Left lung (tissue), 10 donors: Measurements from ENCODE around the gene ZFP64. TPM values are rescaled to one million over a fixed set of nuclear protein-coding genes. Genes with fewer than 3 reads are reported as not detected.

Experiments used
- ATAC-seq: fragments of 200-7000 bp; cut with Tn5 transposase; one replicate; pipeline ENCODE4 v1.9.1; 2020; ENCODE audit warnings: moderate library complexity
- DNase-seq, 4 donors: peaks; one replicate each; pipeline ENCODE4 v3.0.0-alpha.2; 2013 to 2020
- H3K27ac ChIP-seq, 2 donors: fragments of 200-600 bp; sonication (generic) in 1 of 2; one replicate each; pipeline versions ENCODE4 v1.5.0 to v1.8.0; 2020 to 2021
- H3K27me3 ChIP-seq, 2 donors: fragments of 200-600 bp; sonication (generic) in 1 of 2; one replicate each; pipeline versions ENCODE4 v1.5.0 to v1.8.0; 2020 to 2021
- H3K36me3 ChIP-seq, 2 donors: fragments of 200-600 bp; sonication (generic) in 1 of 2; one replicate each; pipeline versions ENCODE4 v1.5.0 to v1.8.0; 2020 to 2021
- H3K4me1 ChIP-seq, 2 donors: fragments of 200-600 bp; one replicate each; pipeline ENCODE4 v1.8.0; 2021
- H3K4me3 ChIP-seq, 2 donors: fragments of 200-600 bp; sonication (generic) in 1 of 2; one replicate each; pipeline versions ENCODE4 v1.5.0 to v1.8.0; 2020 to 2021; ENCODE audit warnings: mild to moderate bottlenecking in 1 of 2
- H3K9me3 ChIP-seq, 2 donors: fragments of 200-600 bp; sonication (generic) in 1 of 2; one replicate each; pipeline versions ENCODE4 v1.5.0 to v1.8.0; 2020 to 2021
- CTCF ChIP-seq, 2 donors: fragments of 200-600 bp; sonication (generic) in 1 of 2; IDR thresholded peaks; one replicate each; pipeline versions ENCODE4 v1.5.0 to v1.8.0; 2021; ENCODE audit warnings: antibody characterized with exemption in 2 of 2
- intact Hi-C, 2 donors: fragments of 100-400 bp; cut with DNase I; formaldehyde crosslinking; loops; one replicate each; pipeline versions ENCODE4 v1.11.2 to v1.14.2; 2022
- polyA plus RNA-seq, 6 donors: library from polyadenylated mRNA; unstranded; fragments of 120-200 nt; gene quantifications; one replicate each; pipeline ENCODE4 v1.2.1, GENCODE V29; 2013; ENCODE audit not compliant: insufficient read length in 6 of 6
- total RNA-seq, 2 donors: library from RNA; stranded (reverse); fragmentation: NEBNext Ultra II Directional; extraction: Animal tissue kit (Norgen Biotek cat#: 25700); gene quantifications; one replicate each; pipeline ENCODE4 v1.2.1, GENCODE V29; 2021
- donor health status: DM: no; HTN: yes; CAD: no.
- donor health status: DM: no; HTN: no; CAD: no.

The ZFP64 gene
- total and polyA plus RNA-seq, 8 donors = 10.8 to 22.1 (median 18.7) TPM

DNA sequence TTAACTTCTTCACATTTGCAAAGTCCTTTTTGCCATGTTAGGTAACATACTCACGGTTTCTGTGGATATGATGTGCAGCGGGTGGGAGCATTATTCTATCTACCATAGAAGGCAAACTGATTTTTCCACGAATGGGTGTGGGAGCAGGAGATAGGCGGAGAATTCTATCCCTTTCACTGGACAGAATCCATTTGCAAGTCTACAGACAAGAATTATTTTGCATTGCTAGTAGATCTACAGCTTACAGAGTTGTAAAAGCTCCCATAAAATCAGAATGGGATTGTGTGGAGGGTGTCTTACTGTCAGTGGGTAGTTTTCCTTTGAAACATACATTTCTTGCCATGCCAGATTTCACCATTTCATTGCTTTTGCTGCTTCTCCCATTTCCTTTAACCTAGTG lies 22.4 kb upstream of the ZFP64 start:
- H3K4me1 ChIP-seq = no peaks in the 10 kb centered on the region
- H3K36me3 ChIP-seq = no peaks in the 10 kb centered on the region
- TF ChIP-seq CTCF (IDR thresholded peaks at IDR 0.05) = no peak
- no peaks in the 10 kb centered on the region for H3K27me3 ChIP-seq
- no peak overlapping the region for H3K4me3 ChIP-seq
- H3K9me3 ChIP-seq = peaks cover 0 to 12% of the 10 kb centered on the region in 2 donors
- intact Hi-C loops = no loop called here
- ATAC-seq = no peak
- H3K27ac ChIP-seq = no peak overlapping the region
- no peak for DNase-seq

DNA sequence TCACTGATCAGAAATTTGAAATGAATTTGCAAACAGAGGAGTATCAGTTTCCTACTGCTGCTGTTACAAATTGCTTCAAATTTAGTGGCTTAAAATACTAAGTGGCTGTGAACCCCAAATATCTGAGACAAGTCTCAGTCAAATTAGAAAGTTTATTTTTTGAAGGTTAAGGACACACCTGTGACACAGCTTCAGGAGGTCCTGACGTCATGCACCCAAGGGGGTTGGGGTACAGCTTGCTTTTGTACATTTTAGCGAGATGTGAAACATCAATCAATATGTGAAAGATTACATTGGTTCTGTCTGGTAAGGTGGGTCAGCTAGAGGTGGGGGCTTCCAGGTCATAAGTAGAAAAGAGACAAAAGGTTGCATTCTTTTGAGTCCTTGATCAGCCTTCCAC lies 21.4 kb upstream of the ZFP64 start:
- no peak overlapping the region for H3K4me3 ChIP-seq
- no peak overlapping the region for H3K27ac ChIP-seq
- no peaks in the 10 kb centered on the region for H3K4me1 ChIP-seq
- H3K9me3 ChIP-seq = peaks cover 0 to 12% of the 10 kb centered on the region in 2 donors
- ATAC-seq (no peak), DNase-seq (no peak)
- intact Hi-C loops = no loop called here
- no peaks in the 10 kb centered on the region for H3K36me3 ChIP-seq
- no peaks in the 10 kb centered on the region for H3K27me3 ChIP-seq
- TF ChIP-seq CTCF (IDR thresholded peaks at IDR 0.05) = no peak

- Histone ChIP-seq H3K9me3 (peaks cover 0 to 8% of the 10 kb centered on the region in 2 donors), H3K27me3 (no peaks in the 10 kb centered on the region), H3K4me1 (no peaks in the 10 kb centered on the region), H3K4me3 (no peak overlapping the region), H3K27ac (no peak overlapping the region), H3K36me3 (no peaks in the 10 kb centered on the region)
- ATAC-seq (no peak), DNase-seq (no peak)
- intact Hi-C loops = no loop called here
- TF ChIP-seq CTCF (IDR thresholded peaks at IDR 0.05) = no peak
Measured at GRCh38 chr20:52210037-52210990, 18.7 kb upstream of the ZFP64 start.

DNA sequence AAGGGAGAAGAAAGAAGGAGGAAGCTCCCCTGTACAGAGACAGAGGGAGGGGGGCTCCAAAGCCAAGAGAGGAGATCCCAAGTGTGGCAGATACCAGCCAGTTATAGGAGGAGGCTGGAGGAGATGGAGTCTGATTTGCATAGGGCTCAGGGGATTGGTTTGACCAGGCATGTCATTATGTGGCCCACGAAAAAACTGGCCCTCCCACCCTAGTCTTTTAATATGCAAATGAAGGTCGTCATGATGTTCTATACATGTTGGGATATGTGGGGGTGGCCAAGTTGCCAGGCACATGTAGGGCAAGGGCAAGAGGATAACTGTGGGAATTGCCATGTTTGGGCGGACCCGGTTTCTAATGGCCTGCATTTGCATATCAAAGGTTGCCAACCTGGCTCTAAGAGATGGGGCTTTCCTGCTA lies 17.6 kb upstream of the ZFP64 start:
- no peak for DNase-seq
- intact Hi-C loops = no loop called here
- no peak for TF ChIP-seq CTCF (IDR thresholded peaks at IDR 0.05)

GRCh38 chr20:52207020-52207810 lies 15.6 kb upstream of the ZFP64 start:
- H3K27me3 ChIP-seq = no peaks in the 10 kb centered on the region
- no peak overlapping the region for H3K4me3 ChIP-seq
- no peak overlapping the region for H3K27ac ChIP-seq
- H3K9me3 ChIP-seq = no peaks in the 10 kb centered on the region
- no peaks in the 10 kb centered on the region for H3K4me1 ChIP-seq
- no peaks in the 10 kb centered on the region for H3K36me3 ChIP-seq
- ATAC-seq (no peak), DNase-seq (no peak)
- intact Hi-C loops = no loop called here
- TF ChIP-seq CTCF (IDR thresholded peaks at IDR 0.05) = no peak

More for the DNA sequence above, 17.6 kb upstream of the ZFP64 start:
- H3K4me3 ChIP-seq = no peak overlapping the region
- no peaks in the 10 kb centered on the region for H3K4me1 ChIP-seq
- H3K27me3 ChIP-seq = no peaks in the 10 kb centered on the region
- no peaks in the 10 kb centered on the region for H3K36me3 ChIP-seq
- H3K9me3 ChIP-seq = peaks cover 0 to 8% of the 10 kb centered on the region in 2 donors
- ATAC-seq = no peak
- H3K27ac ChIP-seq = no peak overlapping the region
